Heart left ventricle (tissue), 13 donors: ENCODE measurements around the gene GATM.

Source experiments
- POLR2A ChIP-seq, 2 donors: fragments of 450-650 bp; IDR thresholded peaks; one replicate each; pipeline ENCODE4 v1.6.1; 2017; ENCODE audit warnings: antibody characterized with exemption in 2 of 2, mild to moderate bottlenecking in 2 of 2, moderate library complexity in 2 of 2
- TF ChIP-seq, protein P1 (sequence below), 12 donors: fragments of 200-600 bp; sonication (generic) in 4 of 12; IDR thresholded peaks; one replicate each; pipeline versions ENCODE4 v1.5.0 to v1.8.0; 2018 to 2022; ENCODE audit warnings: antibody characterized with exemption in 12 of 12, mild to moderate bottlenecking in 5 of 12
- donor health status: ischemic (EF 13 %, LVEDD 7.1; RV severe dilation, severe dysfunction).
- donor health status: DM: no; HTN: yes; CAD: no.
- donor health status: DM: no; HTN: no; CAD: no.
- donor health status: ischemic (EF 25% LVEDD 6.9; RV normal size, moderate dysfunction).
- donor health status: ischemic (EF 25% LVEDD 5.7; RV mildly dilated, moderate dysfunction).
- donor health status: ischemic (EF 35%, LVEDD 5.7; RV mildly dilated, moderate dysfunction).
- donor health status: nonischemic (EF 11% LVEDD 7.7; RV severe dilation, severe dysfunction).
- donor health status: DM: yes; HTN: yes; CAD: no.
- donor health status: PGD.
- donor health status: ischemic (EF 29% LVEDD 5.4; RV normal size, mild dysfunction).
- donor health status: nonischemic (EF 23%, LVEDD 6.1; RV moderate dilation, normal function).

DNA sequence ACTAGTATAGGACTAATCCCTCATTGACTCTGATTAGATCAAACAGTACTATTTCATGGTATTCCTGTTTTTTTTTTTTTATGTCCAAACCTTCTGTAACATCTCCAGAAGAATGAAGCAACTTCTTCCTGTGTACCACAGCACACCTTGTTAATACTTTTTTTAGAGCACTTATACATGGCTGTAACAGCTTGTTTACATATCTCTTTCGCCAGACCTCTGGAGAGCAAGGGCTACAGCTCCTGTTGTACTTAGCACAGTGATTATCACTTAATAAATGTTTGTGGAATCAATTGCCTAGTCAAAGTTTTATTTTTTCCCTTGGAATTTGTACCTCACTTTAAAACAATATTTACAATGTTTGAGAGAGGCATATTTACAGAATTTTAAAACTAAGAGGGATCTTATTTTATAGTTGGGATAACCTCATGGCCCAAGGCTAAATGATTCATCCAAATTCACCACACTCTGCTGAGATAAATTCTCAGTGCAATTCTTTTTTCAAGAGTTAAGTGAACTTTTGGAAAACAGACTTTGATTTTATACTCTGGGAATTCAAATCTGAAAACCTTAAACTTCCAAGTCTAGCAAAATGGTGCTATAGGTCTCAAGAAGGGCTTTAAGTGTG lies 9.2 kb upstream of the GATM start:
- TF ChIP-seq, protein P1, sequence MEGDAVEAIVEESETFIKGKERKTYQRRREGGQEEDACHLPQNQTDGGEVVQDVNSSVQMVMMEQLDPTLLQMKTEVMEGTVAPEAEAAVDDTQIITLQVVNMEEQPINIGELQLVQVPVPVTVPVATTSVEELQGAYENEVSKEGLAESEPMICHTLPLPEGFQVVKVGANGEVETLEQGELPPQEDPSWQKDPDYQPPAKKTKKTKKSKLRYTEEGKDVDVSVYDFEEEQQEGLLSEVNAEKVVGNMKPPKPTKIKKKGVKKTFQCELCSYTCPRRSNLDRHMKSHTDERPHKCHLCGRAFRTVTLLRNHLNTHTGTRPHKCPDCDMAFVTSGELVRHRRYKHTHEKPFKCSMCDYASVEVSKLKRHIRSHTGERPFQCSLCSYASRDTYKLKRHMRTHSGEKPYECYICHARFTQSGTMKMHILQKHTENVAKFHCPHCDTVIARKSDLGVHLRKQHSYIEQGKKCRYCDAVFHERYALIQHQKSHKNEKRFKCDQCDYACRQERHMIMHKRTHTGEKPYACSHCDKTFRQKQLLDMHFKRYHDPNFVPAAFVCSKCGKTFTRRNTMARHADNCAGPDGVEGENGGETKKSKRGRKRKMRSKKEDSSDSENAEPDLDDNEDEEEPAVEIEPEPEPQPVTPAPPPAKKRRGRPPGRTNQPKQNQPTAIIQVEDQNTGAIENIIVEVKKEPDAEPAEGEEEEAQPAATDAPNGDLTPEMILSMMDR (IDR thresholded peaks at IDR 0.05), result no peak
- TF ChIP-seq POLR2A (IDR thresholded peaks at IDR 0.05), result no peak
